HG03039 (cell line): ENCODE measurements around the gene TNFAIP3.

Source experiments
- ATAC-seq: cut with Tn5 transposase; IDR thresholded peaks from one replicate; pipeline ENCODE4 v1.9.1; 2021; ENCODE audit warnings: mild to moderate bottlenecking, moderate library complexity; ENCODE audit not compliant: unreplicated experiment

The TNFAIP3 gene

DNA sequence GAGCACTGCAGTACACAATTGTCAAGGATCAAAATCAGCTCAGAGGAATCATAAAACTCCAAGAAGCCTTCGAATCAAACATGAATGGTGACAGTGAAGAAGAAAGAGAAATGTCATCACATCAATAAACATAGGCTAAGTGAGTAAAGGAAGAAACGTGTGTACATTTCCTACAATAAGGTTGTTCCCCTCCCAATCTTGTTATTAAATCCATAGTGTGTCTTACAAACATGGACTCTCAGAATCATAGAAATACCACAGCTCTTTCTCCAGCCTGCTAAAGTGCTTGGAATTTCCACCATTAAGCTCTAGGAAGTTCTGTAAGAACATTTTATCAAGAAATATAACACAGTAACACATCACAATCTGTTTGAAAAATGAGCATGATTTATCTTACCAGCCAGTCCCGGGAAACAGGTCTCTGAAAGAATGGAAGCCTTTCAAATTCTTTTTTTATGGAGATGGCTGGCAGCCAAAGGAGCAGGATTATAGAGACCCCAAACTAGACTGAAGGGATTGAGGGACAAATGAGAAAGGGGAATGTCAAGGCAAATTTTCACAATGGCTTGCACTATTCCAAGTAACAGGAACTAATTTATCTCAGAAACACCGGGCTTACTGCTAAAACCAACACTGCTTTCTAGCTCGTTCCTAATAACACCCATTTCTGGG, 4.5 kb upstream of the TNFAIP3 start:
- no peak for ATAC-seq

DNA sequence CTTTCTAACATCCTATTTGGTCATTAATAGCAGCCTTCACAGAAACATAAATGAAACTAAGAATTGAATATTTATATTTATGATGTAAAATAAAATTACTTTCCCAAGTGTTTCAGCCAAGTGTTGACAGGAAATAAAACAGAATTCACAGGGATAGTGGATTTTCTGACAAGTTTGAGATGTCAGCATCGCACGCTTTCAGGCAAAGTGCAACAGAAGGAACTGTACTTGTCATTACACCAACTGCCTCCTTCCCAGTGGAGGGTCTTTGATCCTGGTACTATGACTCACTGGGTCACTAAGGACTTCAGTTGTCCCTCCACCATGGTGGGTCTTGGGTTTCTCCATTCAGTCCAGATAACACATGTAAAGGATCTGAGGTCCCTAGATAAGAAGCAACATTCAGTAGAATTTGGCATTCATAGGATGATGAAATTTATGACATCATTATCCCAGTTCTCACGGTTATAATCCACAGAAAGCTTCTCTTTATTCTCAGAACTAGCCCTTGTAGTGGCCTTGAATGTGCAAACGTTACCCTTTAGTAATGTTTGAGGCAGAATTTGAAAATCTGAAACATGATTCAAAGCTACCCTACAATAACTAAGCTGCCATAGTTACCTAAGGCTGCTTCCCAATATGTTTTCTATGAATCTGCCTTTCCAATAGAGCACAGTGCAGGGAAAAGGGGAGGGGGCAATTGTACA, 3.8 kb upstream of the TNFAIP3 start:
- ATAC-seq: no peak

DNA sequence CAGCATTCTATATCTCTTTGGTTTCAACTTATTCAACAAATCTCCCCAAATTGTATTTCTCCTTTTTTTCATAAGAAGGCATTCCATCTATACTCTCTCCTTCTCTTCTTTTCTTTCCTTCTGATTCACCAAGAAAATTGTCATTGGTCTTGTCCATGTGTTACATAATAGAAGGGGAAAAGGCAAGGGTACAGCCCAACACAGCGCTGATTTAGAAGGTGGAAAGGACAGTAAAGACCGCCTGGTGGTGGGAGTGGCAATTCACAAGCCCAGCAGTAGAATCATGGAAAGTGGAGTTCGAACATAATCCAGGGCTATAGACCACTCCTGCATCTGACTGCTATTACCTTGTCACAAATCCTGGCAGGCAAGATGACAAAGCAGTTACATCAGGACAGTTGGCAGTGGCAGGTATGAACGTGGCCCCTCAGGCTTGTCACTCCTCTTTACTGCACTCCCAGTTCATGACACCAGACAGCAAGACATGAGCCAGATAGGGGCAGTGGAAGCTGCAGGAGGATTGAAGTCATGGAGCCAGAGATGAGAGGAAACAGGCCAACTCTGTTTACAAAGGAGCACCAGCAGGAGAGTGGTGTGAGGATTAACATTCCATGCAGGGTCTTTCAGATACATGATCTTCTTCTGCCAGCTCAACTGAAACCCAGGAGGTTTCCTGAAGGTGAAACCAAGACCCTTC, 2.1 kb upstream of the TNFAIP3 start:
- ATAC-seq: no peak

DNA sequence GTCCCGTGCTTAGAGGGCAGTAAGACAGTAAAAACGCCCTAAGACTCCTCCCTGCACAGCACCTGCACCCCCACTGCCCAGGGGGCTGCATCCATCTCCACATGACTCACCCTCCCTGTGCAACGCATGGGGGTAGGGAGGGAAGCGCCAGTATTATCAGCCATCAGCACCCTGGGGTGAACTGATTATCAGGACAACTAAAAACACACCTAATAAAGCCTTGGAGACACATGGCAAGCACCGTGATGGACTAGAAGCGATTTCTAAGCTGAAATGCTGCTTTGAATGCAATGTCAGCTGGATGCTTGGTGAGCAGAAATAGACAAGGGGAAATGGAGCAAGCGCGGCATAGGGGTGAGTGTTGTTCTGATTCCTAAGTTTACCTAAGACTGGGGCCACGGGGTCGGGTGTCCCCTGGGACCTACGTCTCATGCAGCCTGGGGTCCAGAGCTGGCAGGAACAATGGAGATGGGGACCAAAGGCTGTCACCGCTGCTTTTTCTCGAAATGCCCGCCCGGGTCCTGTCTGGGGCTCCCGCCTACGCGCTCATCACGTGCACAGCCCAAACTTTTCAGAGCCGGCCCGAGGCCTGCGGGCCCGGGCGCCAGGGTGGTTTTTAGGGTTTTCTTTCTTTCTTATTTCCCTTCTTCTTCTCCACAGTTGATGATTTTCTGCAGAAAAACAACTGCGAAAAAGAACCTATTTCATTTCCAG, 702 bp upstream of the TNFAIP3 start:
- ATAC-seq: peak; percentile 22

DNA sequence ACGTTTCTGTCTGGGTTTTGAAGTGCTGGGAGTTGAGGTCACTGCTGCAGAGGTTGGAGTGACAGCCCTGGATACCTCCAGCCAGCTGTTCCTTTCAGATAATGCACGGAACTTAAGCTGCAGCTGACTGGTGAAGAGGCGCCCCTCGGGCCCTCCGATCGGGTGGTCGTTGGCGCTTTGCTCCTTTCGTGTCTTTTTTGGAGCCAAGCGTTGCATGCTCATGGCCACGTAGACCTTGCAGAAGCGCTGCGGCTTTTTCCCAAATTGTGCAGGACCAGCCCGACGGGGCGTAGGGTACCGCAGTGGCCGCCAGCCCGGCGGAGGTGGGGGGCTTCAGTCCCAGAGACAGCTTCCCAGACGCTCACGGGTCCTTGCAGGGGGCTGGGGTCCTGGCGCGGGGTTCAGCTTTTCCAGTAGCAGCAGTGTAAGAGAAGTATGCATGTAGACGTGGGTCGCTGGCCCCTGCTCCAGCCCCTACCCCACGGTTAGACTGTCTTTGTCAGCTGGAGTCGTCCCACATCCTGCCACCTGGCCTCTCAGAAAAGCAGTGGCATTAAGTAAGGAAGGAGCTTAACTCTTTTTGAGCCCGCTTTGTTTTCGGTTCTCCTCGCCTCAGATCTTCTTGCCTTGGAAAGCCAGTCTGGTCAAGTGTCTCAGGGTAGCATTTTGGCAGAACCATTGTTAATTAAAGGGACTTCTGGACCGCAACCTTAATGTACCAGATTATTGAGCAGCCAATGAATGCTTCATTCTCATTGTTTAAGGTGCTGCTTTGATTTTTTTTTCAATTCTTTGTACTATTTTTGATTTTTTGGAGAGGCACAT, 838 bp downstream of the TNFAIP3 start:
- peak; percentile 2 for ATAC-seq

DNA sequence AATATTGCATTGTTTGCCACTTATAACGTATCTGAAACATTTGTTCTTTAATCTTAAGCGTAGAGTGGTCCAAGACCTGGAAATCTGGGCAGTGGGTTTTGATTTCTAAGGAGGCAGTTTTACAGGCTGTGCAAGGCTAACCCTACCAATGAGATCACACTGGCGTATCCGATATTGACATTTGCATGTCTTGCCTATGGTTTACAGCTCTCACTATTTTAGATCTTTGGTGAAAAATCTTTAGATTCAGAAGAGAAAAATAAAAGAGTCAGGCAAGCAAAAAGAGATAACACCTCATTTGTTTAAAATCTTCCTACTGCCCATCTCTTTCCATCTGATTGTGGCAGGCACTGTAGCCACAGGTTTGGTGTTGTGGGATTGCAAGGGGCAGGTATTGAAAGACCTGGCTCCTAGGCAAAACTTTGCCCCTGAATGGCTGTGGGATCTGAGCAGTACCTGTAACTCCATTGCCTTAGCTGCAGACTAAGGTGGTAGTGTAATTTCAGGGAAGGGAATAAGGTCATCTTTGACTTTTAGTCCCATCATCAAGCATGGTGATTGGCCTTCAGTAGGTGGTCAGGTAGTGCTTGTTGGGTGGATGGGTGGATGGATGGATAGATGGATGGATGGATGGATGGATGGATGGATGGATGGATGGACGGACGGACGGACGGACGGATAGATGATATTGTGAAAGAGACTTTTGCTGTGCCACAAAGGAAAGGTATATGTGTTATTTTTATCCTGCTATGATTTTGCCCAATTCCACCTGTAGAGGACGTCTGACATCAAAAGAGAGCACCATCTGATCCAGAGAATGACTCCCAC, 1.9 kb downstream of the TNFAIP3 start:
- ATAC-seq: no peak

DNA sequence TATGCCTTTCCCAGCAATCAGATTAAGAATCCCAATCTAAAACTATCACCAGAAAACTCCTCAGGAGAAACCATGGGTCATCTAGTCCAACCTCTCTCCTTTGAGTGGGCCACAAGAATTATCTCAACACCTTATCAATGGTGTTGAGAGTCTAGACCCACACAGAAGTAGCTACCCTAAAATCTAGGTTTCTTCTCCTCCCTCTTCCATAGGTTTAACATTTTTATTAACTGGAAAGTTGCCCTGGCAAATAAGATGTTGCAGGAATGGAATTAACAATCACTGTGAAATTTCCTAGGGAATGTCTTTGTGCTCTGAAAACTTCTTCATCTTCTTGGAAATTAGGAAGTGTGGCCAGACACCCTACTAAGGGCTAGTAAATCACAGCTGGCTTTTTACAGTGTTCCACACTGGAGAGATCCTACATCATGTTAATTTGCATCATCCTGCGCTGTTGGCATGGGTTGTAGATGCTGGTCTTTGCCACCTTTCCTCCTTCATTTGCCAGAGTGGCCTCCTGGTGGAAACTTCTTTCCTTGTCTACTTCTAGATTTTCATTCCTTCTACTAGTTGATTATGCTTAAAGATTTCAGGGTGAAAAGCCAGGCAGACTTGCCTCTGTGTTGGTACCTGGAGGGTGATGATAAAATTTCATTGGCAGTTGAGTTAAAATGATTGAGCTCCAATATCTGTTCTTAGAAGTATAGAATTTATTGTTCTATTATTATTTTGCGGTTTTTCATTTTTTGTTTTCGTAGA, 2.7 kb downstream of the TNFAIP3 start:
- no peak for ATAC-seq

DNA sequence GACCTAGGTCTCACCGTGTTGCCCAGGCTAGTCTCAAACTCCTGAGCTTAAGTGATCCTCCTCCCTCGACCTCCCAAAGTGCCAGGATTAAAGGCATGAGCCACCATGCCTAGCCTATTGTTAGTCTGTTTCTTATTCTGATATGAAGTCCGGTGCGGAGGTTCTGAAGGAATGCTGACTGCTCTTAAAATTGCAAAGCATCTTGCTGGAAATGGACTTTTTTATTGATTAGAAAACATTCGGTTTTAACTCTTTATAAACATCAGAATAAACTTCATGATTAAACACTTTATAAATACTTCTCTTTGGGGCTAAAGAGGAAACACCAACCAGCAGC, 3.2 kb downstream of the TNFAIP3 start:
- no peak for ATAC-seq

DNA sequence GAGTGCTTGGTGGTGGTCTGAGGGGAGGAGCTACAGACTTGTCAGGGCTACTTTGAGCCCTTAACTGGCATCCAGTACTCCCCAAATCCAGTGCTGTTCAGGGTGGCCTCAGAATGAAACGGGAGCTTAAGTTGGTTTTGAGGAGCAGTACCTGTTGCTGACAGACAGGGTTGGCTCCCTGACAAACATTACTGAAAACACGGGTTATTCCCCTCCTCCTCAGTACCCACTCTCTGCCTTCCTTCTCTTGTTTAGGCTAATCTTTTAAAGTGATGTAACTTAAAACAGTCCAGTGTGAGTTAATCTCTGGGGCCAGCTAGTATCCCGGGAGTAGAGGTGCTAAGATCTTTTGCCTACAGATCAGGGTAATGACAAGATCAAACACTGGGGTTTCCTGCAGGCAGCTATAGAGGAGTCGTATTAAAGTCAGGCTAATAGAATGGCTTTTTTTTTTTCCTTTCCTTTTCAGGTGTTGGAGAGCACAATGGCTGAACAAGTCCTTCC, 3.7 kb downstream of the TNFAIP3 start:
- ATAC-seq: no peak

DNA sequence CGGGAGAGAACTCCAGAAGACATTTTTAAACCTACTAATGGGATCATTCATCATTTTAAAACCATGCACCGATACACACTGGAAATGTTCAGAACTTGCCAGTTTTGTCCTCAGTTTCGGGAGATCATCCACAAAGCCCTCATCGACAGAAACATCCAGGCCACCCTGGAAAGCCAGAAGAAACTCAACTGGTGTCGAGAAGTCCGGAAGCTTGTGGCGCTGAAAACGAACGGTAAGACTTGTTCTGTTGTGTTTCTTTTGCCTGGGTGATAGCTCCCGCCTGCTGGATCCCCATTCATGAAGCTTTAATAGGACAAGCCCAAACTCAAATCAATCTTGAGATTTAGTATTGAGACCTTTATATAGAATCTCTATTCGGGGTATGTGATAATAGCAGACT, 4.2 kb downstream of the TNFAIP3 start:
- ATAC-seq: no peak

DNA sequence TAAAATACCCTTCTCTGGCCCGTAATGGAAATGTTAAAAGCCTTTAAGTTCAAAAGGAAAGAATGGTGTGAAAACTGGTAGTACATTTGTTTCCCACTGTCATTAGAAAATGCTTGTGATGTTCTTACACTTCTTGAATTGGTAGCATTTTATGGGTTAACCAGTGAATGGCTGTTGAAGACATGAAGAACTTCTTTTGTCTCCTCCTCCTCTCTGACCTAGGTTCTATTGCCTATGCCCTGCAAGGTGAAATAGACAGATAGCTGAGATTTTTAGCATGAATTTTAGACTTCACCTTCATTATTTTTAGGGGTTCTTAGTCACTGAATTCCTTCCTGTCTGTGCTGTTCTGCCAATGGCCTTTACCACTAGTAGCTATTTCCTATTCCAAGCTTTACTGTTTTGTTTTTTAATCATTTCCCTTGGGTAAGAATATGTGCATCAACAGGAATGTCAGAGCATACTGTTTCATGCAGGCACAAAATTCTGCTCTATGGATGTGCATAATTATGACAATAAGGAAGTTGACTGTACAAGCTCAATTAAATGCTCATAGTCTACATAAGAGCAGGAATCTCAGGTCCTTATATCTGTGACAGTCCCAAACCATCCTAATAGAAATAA, 4.9 kb downstream of the TNFAIP3 start:
- ATAC-seq: no peak

DNA sequence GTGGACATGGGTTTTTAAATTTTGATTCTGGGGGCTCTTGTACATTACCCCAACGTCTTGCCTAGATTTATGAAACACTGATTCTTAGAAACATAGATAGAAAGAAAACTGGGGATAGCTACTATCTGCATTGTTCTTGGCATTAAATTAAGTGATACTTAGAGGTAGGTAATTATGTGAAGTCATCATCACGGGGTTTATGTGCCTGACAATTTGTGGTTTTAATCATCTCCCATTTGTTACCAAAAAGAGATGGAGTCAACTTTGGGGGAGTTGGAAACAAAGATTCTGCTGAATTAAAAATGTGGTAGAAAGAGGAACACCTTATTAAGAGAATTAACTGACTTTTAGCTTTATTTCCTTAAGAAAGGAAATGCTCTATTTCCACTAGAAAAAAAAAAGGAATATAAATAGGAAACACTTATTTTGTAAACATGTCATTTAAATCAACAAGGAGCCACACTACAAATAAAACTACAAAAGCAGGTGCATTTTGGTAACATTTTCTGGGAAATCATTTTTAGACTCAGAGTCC, 5.6 kb downstream of the TNFAIP3 start:
- no peak for ATAC-seq

DNA sequence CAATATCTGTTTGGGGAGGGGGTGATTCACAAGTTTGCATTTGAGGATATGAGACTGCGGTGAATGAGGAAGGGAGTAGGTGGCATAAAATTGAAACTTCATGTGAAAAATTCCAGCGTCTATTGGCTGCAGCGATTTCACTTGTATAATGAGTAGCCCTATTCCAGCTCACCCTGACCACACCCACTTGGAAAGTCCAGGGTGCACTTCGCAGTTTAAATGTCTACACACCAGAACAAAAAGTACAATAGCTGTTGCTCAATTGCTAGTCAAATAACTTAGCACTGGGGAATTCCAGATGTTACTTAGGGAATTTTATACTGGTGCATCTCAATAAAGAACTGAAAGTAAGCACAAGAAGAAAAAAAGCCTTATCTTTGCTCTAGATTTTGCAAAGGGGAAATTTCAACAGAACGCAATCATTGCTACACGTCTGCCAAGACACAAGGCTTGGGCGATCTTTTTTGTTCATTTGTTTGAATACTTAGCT, 6.3 kb downstream of the TNFAIP3 start:
- ATAC-seq: peak; percentile 41

DNA sequence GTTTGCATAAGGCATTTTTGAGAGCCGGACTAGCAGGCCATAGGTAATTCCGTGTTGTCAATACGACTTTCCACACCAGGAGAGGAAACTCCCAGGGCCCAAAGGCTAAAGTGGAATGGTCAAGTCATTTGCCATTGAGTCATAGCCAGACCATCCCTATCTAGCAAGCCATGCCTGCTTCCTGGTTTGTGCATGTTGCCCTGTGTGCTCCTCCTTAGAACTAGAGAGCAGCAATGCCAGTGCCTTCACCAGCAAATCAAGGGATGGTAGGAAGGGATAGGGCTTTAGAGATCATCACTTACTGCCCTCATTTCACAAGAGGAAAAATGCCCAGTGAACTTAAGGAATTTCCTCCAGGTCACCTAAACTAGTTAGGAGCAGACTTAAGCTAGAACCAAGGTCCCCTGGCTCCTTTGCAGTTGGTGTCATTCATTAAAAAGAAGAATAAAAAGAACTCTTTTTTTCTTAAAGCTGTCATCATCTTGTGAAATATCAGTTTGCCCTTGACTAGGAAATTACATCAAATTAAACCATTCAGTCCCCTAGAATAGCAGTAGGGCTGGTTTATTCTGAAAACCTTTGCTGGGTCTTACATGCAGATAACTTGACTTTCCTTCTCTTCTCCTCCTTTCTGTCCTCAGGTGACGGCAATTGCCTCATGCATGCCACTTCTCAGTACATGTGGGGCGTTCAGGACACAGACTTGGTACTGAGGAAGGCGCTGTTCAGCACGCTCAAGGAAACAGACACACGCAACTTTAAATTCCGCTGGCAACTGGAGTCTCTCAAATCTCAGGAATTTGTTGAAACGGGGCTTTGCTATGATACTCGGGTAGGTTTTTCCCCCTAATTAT, 7.4 kb downstream of the TNFAIP3 start:
- ATAC-seq: no peak

DNA sequence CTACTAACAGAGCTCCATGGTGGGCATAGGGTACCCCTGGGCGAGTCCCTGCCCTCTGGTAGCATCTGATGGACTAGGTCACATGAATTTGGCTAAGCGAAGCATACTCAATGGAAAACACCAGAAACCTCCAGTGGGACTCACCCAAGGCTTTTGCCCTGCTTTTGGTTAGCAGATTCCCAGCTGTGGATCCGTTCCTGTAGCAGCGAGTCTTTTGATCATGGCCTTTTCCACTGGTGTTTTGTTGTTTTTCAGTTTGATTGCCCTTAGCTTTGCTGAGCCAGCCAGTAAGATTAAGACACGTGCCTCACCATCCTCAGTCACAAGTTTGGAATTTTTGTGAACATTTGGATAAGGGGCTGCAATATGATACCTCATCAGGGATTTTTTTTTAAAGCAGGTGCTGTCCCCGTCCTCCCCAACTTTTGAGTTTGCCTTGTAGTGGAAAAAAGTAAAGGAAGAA, 8.0 kb downstream of the TNFAIP3 start:
- ATAC-seq: no peak

DNA sequence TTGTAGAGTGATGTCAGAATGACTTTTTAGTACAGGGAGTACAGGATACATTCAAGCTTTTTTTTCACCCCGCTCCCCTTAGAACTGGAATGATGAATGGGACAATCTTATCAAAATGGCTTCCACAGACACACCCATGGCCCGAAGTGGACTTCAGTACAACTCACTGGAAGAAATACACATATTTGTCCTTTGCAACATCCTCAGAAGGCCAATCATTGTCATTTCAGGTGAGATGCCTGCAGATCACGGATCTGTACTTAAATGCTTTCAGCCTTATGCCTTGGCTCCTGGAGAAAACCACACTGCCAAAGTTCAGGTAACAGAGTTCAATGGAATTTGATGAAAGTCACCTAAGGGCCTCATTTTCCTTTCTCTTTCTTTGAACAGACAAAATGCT, 8.5 kb downstream of the TNFAIP3 start:
- no peak for ATAC-seq

DNA sequence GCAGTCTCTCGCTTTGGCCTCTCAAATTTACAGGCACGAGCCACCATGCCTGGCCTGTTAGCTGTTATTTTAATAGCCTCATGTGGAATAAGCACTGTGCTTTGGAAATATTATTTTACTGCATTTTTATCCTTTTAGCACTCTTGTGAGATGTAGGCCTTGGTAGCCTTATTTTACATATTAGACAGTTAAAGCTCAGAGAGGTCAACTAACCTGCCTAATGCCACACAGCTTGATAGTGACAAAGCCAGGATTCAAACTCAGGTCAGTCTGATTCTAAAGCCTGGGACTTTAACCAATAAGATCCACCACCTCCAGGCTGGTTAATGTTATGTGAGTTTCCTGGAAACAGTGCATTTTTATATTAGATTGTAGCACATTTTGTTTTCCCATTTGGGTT, 9.5 kb downstream of the TNFAIP3 start:
- ATAC-seq: no peak
